Adrenal gland (tissue), 12 donors: Measurements from ENCODE around the gene FAN1. TPM values are rescaled to one million over a fixed set of nuclear protein-coding genes. Genes with fewer than 3 reads are reported as not detected.

Experiments
- DNase-seq, 7 donors: peaks; one replicate each; pipeline ENCODE4 v3.0.0-alpha.2; 2019 to 2020
- H3K27ac ChIP-seq, 5 donors: fragments of 200-600 bp; sonication (generic) in 4 of 5; 1 replicate in 3 of 5; 2 replicates in 2 of 5; pipeline versions ENCODE4 v1.5.1 to v1.8.0; 2016 to 2020; ENCODE audit warnings: mild to moderate bottlenecking in 1 of 5
- H3K27me3 ChIP-seq: fragments of 200-600 bp; 2 replicates; pipeline ENCODE4 v1.8.0; 2021
- H3K36me3 ChIP-seq, 2 donors: fragments of 200-600 bp; replicated peaks in 1 of 2; 1 replicate in 1 of 2; 2 replicates in 1 of 2; pipeline versions ENCODE4 v1.5.1 to v1.8.0; 2018 to 2022
- H3K4me1 ChIP-seq, 2 donors: fragments of 200-600 bp; replicated peaks in 1 of 2; 1 replicate in 1 of 2; 2 replicates in 1 of 2; pipeline versions ENCODE4 v1.5.1 to v1.8.0; 2018 to 2021
- H3K4me3 ChIP-seq, 4 donors: fragments of 200-600 bp; sonication (generic) in 3 of 4; one replicate each; pipeline ENCODE4 v1.5.1; 2016 to 2018
- H3K9me3 ChIP-seq, 3 donors: fragments of 200-600 bp; sonication (generic) in 1 of 3; replicated peaks in 1 of 3; 1 replicate in 2 of 3; 2 replicates in 1 of 3; pipeline versions ENCODE4 v1.5.1 to v1.8.0; 2016 to 2021
- POLR2A ChIP-seq, 2 donors: fragments of 450-650 bp; IDR thresholded peaks; one replicate each; pipeline ENCODE4 v1.6.1; 2017; ENCODE audit warnings: antibody characterized with exemption in 2 of 2, mild to moderate bottlenecking in 2 of 2, moderate library complexity in 1 of 2
- WGBS, 4 donors: extraction: QIAGEN DNeasy Blood & Tissue Kit in 2 of 4; methylation state at CpG; one replicate each; pipeline versions ENCODE4 v1.1.5 to v1.1.7; 2013 to 2017; 5-methylcytosine and 5-hydroxymethylcytosine counted together
- intact Hi-C, 2 donors: fragments of 100-400 bp; cut with DNase I; formaldehyde crosslinking; loops; one replicate each; pipeline versions ENCODE4 v1.14.1 to v1.15.0; 2022 to 2023
- polyA plus RNA-seq, 3 donors: library from polyadenylated mRNA; stranded (reverse); fragments of 200-250 nt in 2 of 3; fragments of 350-450 nt in 1 of 3; fragmentation: Illumina TruSeq in 1 of 3; extraction: RNeasy Lipid Tissue Mini Kit (QIAGEN cat#74804) in 1 of 3; gene quantifications; one replicate each; pipeline ENCODE4 v1.2.3, GENCODE V29; 2013 to 2014
- total RNA-seq, 9 donors: library from RNA; depleted of rRNA in 4 of 9; stranded (reverse); fragments of >200 nt in 4 of 9; fragments of 120-200 nt in 1 of 9; fragmentation: NEBNext Ultra II Directional in 1 of 9; extraction: Animal tissue kit (Norgen Biotek cat#: 25700) in 1 of 9; gene quantifications; one replicate each; pipeline versions ENCODE4 v1.1.0 to v1.2.4, GENCODE V29; 2013 to 2023
- TF ChIP-seq, protein P1 (sequence below), 6 experiments: fragments of 450-650 bp in 4 of 6; fragments of 200-600 bp in 2 of 6; sonication (generic) in 1 of 6; IDR thresholded peaks; 1 replicate in 5 of 6; 2 replicates in 1 of 6; pipeline versions ENCODE4 v1.5.1 to v1.8.0; 2016 to 2021; ENCODE audit warnings: antibody characterized with exemption in 6 of 6, mild to moderate bottlenecking in 2 of 6, moderate library complexity in 1 of 6
- donor health status: healthy with polysubstance abuse.
- donor health status: Bipolar disorder and iron deficiency.
- donor health status: DM: yes; HTN: yes; CAD: no.
- donor health status: DM: no; HTN: no; CAD: no.
- donor health status: DM: no; HTN: no; CAD: no.
- donor health status: DM: yes; HTN: yes; CAD: no.

Gene FAN1
- total and polyA plus RNA-seq, 12 donors = 5.7 to 30.0 (median 18.2) TPM

DNA sequence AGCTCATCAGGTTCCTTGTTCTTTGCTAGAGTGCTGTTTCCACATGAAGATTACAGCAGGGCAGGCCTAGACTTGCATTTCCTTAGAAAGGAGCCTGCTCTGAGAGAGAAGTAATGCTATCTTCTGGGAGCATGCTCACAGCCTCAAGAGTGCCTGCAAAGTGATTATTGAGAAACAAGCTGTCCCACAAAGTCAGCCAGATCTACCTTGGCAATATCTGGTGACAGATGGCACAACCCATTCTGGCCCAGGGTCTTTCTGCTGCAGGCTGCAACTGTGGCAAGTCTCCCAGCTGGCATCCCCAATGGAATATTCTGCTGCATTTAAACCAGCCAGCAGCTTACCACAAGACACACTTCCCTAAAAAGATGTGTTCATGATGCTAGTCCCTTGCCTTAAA is 58.4 kb downstream of the FAN1 start:
- DNase-seq = no peak
- Histone ChIP-seq H3K27me3 (no peaks in the 10 kb centered on the region), H3K9me3 (no peaks in the 10 kb centered on the region), H3K4me3 (no peak overlapping the region), H3K27ac (no peak overlapping the region), H3K4me1 (no peaks in the 10 kb centered on the region), H3K36me3 (peaks cover 0 to 54% of the 10 kb centered on the region in 2 donors)
- intact Hi-C loops = loop anchor here in 1 of 2 donors (10.0 kb wide), 1 partner anchor 163 kb away; no protein-coding TSS in a partner anchor
- TF ChIP-seq, protein P1, sequence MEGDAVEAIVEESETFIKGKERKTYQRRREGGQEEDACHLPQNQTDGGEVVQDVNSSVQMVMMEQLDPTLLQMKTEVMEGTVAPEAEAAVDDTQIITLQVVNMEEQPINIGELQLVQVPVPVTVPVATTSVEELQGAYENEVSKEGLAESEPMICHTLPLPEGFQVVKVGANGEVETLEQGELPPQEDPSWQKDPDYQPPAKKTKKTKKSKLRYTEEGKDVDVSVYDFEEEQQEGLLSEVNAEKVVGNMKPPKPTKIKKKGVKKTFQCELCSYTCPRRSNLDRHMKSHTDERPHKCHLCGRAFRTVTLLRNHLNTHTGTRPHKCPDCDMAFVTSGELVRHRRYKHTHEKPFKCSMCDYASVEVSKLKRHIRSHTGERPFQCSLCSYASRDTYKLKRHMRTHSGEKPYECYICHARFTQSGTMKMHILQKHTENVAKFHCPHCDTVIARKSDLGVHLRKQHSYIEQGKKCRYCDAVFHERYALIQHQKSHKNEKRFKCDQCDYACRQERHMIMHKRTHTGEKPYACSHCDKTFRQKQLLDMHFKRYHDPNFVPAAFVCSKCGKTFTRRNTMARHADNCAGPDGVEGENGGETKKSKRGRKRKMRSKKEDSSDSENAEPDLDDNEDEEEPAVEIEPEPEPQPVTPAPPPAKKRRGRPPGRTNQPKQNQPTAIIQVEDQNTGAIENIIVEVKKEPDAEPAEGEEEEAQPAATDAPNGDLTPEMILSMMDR (IDR thresholded peaks at IDR 0.05) = no peak
- TF ChIP-seq POLR2A (IDR thresholded peaks at IDR 0.05) = no peak

DNA sequence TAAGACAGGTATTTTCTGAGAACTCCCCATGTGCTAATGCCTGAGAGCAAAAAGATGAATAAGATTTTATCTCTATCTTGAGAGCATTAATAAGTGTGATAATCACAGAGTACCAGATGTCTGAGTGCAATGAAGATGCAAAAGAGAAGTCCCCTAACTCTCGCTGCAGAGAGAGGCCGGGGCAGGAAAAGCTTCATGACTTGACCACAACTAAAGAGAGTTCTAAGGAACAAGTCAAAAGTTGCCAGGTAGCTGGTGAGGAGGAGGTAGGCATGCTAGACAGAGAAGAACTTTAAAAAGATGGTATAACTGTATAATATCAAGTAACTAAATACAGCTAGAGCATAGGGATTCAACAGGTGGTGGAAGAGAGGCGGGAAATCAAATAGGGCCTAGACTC is 58.9 kb downstream of the FAN1 start:
- DNase-seq = no peak
- Histone ChIP-seq H3K36me3 (peaks cover 0 to 49% of the 10 kb centered on the region in 2 donors), H3K9me3 (no peaks in the 10 kb centered on the region), H3K27ac (no peak overlapping the region), H3K27me3 (no peaks in the 10 kb centered on the region), H3K4me3 (no peak overlapping the region), H3K4me1 (no peaks in the 10 kb centered on the region)
- WGBS, 4 donors = 91 to 100% (median 97%) methylated on average over 3 of the region's 3 CpGs
- intact Hi-C loops = loop anchor here in 1 of 2 donors (10.0 kb wide), 1 partner anchor 162 kb away; no protein-coding TSS in a partner anchor
- TF ChIP-seq, protein P1 (IDR thresholded peaks at IDR 0.05) = no peak
- no peak for TF ChIP-seq POLR2A (IDR thresholded peaks at IDR 0.05)

DNA sequence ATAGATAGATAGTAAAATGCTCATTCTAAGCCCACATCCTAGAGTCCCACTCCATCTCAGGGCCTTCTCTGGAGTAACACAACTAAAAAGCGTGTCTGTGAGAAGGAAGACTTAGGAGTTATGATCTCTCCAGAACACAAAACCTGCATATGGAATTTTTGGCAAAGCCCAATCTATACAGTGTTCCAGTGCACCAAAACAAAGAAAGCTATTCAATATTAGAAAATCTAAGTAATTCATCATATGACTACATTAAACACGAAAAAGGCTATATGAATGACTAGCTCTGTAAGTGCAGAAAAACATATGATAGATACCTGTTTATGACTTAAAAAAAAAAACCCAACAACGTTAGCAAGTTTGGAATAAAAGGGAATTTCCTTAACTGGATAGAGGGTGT is 60.0 kb downstream of the FAN1 start:
- DNase-seq = no peak
- Histone ChIP-seq H3K4me1 (no peaks in the 10 kb centered on the region), H3K36me3 (peaks cover 0 to 38% of the 10 kb centered on the region in 2 donors), H3K27me3 (no peaks in the 10 kb centered on the region), H3K9me3 (no peaks in the 10 kb centered on the region), H3K27ac (no peak overlapping the region), H3K4me3 (no peak overlapping the region)
- WGBS, 4 donors = 85 to 91% (median 90%) methylated on average over 3 of the region's 3 CpGs
- intact Hi-C loops = loop anchor here in 1 of 2 donors (10.0 kb wide), 1 partner anchor 161 kb away; no protein-coding TSS in a partner anchor
- TF ChIP-seq, protein P1 (IDR thresholded peaks at IDR 0.05) = no peak
- TF ChIP-seq POLR2A (IDR thresholded peaks at IDR 0.05) = no peak

DNA sequence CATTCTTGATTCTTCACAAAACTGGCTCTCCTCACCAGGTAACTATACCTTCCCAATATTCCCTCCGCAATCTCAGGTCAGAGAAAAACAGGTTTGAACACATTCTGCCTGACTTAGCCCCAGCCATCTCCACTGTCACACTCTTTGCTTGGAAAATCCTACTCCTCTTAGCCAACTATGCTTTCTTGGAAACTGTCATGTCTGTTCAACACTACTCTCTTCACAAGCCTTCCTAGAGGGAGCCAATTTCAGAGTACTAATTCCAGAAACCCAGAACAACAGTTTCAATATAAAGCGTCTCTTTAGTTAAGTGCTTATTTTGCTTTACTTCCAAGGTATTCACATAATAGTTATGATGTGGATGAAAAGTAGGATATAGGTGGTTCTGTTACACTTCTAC is 66.0 kb downstream of the FAN1 start:
- 96 to 99% (median 98%) methylated on average over 2 of the region's 2 CpGs for WGBS, 4 donors
- H3K36me3 ChIP-seq = peaks cover 0 to 10% of the 10 kb centered on the region in 2 donors
- H3K4me3 ChIP-seq = no peak overlapping the region
- no peak overlapping the region for H3K27ac ChIP-seq
- DNase-seq = no peak
- H3K4me1 ChIP-seq = peaks cover 0 to 7% of the 10 kb centered on the region in 2 donors
- H3K27me3 ChIP-seq = no peaks in the 10 kb centered on the region
- TF ChIP-seq, protein P1 (IDR thresholded peaks at IDR 0.05) = no peak
- TF ChIP-seq POLR2A (IDR thresholded peaks at IDR 0.05) = no peak
- no peaks in the 10 kb centered on the region for H3K9me3 ChIP-seq
- intact Hi-C loops = loop anchor here in 1 of 2 donors (10.0 kb wide), 1 partner anchor 155 kb away; no protein-coding TSS in a partner anchor
